Lower lobe of right lung (tissue), 2 donors: ENCODE measurements around the gene TPGS1. TPM values are rescaled to one million over a fixed set of nuclear protein-coding genes. Genes with fewer than 3 reads are reported as not detected.
A peak's percentile ranks its signal among the peaks of the same experiment; 100 is the strongest.

Experiments
- ATAC-seq, 2 donors: fragments of 200-7000 bp; cut with Tn5 transposase; one replicate each; pipeline ENCODE4 v1.9.1; 2020 to 2022; ENCODE audit warnings: mild to moderate bottlenecking in 2 of 2, moderate library complexity in 2 of 2
- DNase-seq: peaks from one replicate; pipeline ENCODE4 v3.0.0-alpha.2; 2020
- H3K27ac ChIP-seq: fragments of 200-600 bp; one replicate; pipeline ENCODE4 v1.8.0; 2022
- H3K27me3 ChIP-seq: fragments of 200-600 bp; one replicate; pipeline ENCODE4 v1.8.0; 2022; ENCODE audit warnings: low read depth
- H3K36me3 ChIP-seq: fragments of 200-600 bp; one replicate; pipeline ENCODE4 v1.8.0; 2022; ENCODE audit warnings: mild to moderate bottlenecking
- H3K4me1 ChIP-seq: fragments of 200-600 bp; one replicate; pipeline ENCODE4 v1.8.0; 2022
- H3K4me3 ChIP-seq: fragments of 200-600 bp; one replicate; pipeline ENCODE4 v1.8.0; 2022; ENCODE audit warnings: mild to moderate bottlenecking
- H3K9me3 ChIP-seq: fragments of 200-600 bp; one replicate; pipeline ENCODE4 v1.8.0; 2022
- intact Hi-C: fragments of 100-400 bp; cut with DNase I; formaldehyde crosslinking; loops from one replicate; pipeline ENCODE4 v1.11.0; 2022
- total RNA-seq: library from RNA; stranded (reverse); fragmentation: NEBNext Ultra II Directional; extraction: Animal tissue kit (Norgen Biotek cat#: 25700); gene quantifications from one replicate; pipeline ENCODE4 v1.2.1, GENCODE V29; 2021
- TF ChIP-seq, protein P1 (sequence below): fragments of 200-600 bp; IDR thresholded peaks from one replicate; pipeline ENCODE4 v1.8.0; 2022; ENCODE audit warnings: antibody characterized with exemption, mild to moderate bottlenecking
- donor health status: DM: no; HTN: yes; CAD: no; lungs with severe emphysema.

TPGS1 gene
- total RNA-seq, 1 donor from 2014 or later = 18.8 TPM

DNA sequence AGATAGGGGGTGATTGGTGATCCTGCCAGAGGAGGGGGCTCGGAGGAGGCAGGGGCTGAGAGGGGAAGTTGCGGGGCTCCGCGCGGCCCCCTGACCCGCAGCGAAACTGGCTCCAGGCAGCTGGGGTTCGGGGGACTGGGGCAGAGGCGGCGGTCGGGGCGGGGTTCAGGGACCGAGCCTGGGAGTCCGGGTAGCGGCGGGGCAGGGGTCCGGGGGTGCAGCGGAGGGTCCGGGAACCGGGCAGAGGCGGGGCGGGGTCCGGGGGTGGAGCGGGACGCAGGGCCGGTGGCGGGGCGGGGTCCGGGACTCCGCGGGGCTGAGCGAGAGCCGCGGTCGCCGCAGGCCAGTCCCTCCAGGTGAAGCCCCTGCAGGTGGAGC is 9.8 kb upstream of the TPGS1 start:
- TF ChIP-seq, protein P1, sequence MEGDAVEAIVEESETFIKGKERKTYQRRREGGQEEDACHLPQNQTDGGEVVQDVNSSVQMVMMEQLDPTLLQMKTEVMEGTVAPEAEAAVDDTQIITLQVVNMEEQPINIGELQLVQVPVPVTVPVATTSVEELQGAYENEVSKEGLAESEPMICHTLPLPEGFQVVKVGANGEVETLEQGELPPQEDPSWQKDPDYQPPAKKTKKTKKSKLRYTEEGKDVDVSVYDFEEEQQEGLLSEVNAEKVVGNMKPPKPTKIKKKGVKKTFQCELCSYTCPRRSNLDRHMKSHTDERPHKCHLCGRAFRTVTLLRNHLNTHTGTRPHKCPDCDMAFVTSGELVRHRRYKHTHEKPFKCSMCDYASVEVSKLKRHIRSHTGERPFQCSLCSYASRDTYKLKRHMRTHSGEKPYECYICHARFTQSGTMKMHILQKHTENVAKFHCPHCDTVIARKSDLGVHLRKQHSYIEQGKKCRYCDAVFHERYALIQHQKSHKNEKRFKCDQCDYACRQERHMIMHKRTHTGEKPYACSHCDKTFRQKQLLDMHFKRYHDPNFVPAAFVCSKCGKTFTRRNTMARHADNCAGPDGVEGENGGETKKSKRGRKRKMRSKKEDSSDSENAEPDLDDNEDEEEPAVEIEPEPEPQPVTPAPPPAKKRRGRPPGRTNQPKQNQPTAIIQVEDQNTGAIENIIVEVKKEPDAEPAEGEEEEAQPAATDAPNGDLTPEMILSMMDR = no peak
- intact Hi-C loops = no loop called here
- no peak for DNase-seq
- Histone ChIP-seq H3K27ac (no peak overlapping the region), H3K4me1 (no peaks in the 10 kb centered on the region), H3K9me3 (no peaks in the 10 kb centered on the region), H3K4me3 (no peak overlapping the region), H3K36me3 (no peaks in the 10 kb centered on the region), H3K27me3 (peaks cover 36% of the 10 kb centered on the region)
- no peak for ATAC-seq

DNA sequence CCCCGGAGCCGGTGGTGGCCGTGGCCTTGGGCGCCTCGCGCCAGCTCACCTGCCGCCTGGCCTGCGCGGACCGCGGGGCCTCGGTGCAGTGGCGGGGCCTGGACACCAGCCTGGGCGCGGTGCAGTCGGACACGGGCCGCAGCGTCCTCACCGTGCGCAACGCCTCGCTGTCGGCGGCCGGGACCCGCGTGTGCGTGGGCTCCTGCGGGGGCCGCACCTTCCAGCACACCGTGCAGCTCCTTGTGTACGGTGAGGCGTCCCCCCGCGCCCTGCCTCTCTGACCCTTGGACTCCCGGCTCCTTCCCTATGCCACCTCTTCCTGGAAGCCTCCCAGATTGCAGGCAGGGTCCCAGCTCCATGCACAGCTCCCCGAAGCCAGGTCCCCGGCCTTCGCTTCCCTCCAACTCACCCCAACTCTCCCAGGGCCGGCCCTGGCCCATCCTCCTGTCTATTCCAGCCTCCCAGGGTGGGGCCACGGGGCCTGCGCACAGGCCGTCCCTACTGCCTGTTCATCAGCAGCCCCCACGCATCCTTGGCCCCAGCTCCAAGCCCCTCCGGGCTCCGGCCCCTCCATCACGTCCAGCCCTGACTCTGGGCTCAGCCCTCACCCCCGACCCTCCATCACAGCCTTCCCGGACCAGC is 9.3 kb upstream of the TPGS1 start:
- peak; percentile 2 to 15 for ATAC-seq

DNA sequence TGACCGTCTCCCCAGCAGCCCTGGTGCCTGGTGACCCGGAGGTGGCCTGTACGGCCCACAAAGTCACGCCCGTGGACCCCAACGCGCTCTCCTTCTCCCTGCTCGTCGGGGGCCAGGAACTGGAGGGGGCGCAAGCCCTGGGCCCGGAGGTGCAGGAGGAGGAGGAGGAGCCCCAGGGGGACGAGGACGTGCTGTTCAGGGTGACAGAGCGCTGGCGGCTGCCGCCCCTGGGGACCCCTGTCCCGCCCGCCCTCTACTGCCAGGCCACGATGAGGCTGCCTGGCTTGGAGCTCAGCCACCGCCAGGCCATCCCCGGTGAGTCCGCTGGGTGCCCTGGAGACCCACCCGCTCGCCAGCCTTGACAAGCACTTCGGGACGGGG is 8.8 kb upstream of the TPGS1 start:
- intact Hi-C loops = no loop called here
- TF ChIP-seq, protein P1 = no peak
- H3K36me3 ChIP-seq = no peaks in the 10 kb centered on the region
- no peak overlapping the region for H3K4me3 ChIP-seq
- no peaks in the 10 kb centered on the region for H3K4me1 ChIP-seq
- ATAC-seq (no peak), DNase-seq (no peak)
- no peaks in the 10 kb centered on the region for H3K9me3 ChIP-seq
- H3K27ac ChIP-seq = no peak overlapping the region
- H3K27me3 ChIP-seq = peaks cover 36% of the 10 kb centered on the region

More for the DNA sequence above, 9.3 kb upstream of the TPGS1 start:
- TF ChIP-seq, protein P1 = no peak
- Histone ChIP-seq H3K9me3 (no peaks in the 10 kb centered on the region), H3K27ac (no peak overlapping the region), H3K36me3 (no peaks in the 10 kb centered on the region), H3K4me1 (no peaks in the 10 kb centered on the region), H3K4me3 (no peak overlapping the region), H3K27me3 (peaks cover 36% of the 10 kb centered on the region)
- intact Hi-C loops = no loop called here
- DNase-seq = peak; percentile 44

DNA sequence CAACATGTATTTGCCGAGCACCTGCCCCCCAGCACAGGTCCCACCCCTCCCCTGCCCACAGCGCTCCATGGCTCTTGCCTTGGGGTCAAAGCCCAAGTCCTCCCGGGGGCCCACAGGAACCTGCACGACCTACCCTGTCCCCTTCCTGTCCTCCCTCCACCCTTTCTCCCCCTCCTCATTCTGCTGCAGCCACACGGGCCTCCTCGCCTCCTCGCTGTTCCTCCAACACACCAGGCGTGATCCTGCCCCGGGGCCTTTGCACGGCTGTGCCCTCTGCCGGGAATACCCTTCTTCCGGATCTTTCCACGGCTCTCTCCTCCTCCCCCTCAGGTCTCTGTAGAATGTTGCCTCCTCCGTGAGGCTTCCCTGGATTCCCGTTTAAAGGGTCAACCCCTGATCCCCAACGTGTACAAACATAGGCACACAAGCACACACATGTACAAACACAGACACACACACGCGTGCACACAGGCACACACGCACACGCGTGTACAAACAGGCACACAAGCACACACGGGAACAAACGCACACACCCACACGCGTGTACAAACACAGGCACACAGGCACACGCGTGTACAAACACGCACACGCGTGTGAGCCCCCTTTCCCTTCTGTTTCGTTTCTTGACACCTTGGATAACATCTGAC is 8.2 kb upstream of the TPGS1 start:
- TF ChIP-seq, protein P1 = no peak
- no peak overlapping the region for H3K4me3 ChIP-seq
- no peak overlapping the region for H3K27ac ChIP-seq
- intact Hi-C loops = no loop called here
- H3K9me3 ChIP-seq = no peaks in the 10 kb centered on the region
- H3K4me1 ChIP-seq = no peaks in the 10 kb centered on the region
- no peaks in the 10 kb centered on the region for H3K36me3 ChIP-seq
- ATAC-seq (no peak), DNase-seq (no peak)
- peaks cover 36% of the 10 kb centered on the region for H3K27me3 ChIP-seq

DNA sequence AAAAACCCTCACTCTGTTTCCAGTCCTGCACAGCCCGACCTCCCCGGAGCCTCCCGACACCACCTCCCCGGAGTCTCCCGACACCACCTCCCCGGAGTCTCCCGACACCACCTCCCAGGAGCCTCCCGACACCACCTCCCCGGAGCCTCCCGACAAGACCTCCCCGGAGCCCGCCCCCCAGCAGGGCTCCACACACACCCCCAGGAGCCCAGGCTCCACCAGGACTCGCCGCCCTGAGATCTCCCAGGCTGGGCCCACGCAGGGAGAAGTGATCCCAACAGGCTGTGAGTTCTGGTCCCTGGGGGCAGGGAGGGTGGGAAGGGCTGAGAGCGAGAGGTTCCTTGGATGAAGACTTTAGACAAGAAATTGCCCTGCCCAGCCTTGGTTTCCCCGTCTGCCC is 5.7 kb upstream of the TPGS1 start:
- intact Hi-C loops = no loop called here
- no peaks in the 10 kb centered on the region for H3K36me3 ChIP-seq
- ATAC-seq (no peak), DNase-seq (no peak)
- TF ChIP-seq, protein P1 = no peak
- peaks cover 22% of the 10 kb centered on the region for H3K27me3 ChIP-seq
- no peak overlapping the region for H3K4me3 ChIP-seq
- H3K4me1 ChIP-seq = peaks cover 8% of the 10 kb centered on the region
- H3K9me3 ChIP-seq = no peaks in the 10 kb centered on the region
- H3K27ac ChIP-seq = no peak overlapping the region
